Retinal pigment epithelial cell (primary cell): Measurements from ENCODE around the gene FKBP14.

Source experiments
- DNase-seq: peaks from one replicate; pipeline ENCODE4 v3.0.0-alpha.2; 2010; ENCODE audit warnings: low read depth
- H3K4me3 ChIP-seq: 2 replicates; pipeline ENCODE4 v1.5.1; 2011; ENCODE audit warnings: mild to moderate bottlenecking, low read length, control low read depth, moderate library complexity
- CTCF ChIP-seq: conservative IDR thresholded peaks from 2 replicates; pipeline ENCODE4 v1.5.1; 2011; ENCODE audit warnings: low read depth, low read length, control low read depth, inconsistent platforms

The FKBP14 gene

GRCh38 chr7:30018451-30018850 is 8.1 kb downstream of the FKBP14 start:
- no peak overlapping the region for H3K4me3 ChIP-seq
- DNase-seq, result no peak
- TF ChIP-seq CTCF, result no peak

GRCh38 chr7:30012757-30013156 is 13.7 kb downstream of the FKBP14 start:
- no peak overlapping the region for H3K4me3 ChIP-seq
- no peak for DNase-seq
- no peak for TF ChIP-seq CTCF

DNA sequence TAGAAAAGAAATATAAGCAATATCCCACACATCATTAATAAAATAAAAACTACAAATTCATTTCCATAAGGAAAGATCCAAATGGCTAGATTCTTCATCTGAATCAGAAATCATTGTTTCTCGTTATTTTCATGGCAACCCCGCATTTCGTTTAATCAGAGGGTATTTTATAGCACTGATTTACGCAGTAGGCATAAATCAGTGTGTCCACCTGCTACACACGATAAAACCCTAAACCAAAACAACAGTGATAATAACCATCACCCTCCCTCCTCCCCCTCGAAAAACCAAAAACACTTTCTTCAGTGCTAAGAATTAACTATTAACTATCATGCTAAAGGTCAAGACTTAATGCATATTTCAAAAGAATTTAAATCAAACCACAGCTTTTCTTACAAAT is 16.5 kb downstream of the FKBP14 start:
- DNase-seq, result no peak
- no peak for TF ChIP-seq CTCF
- no peak overlapping the region for H3K4me3 ChIP-seq

GRCh38 chr7:30005464-30005863 is 21.0 kb downstream of the FKBP14 start:
- DNase-seq, result no peak
- TF ChIP-seq CTCF, result no peak
- no peak overlapping the region for H3K4me3 ChIP-seq

GRCh38 chr7:30003098-30003497 is 23.4 kb downstream of the FKBP14 start:
- TF ChIP-seq CTCF, result no peak
- H3K4me3 ChIP-seq, result no peak overlapping the region
- DNase-seq, result no peak

DNA sequence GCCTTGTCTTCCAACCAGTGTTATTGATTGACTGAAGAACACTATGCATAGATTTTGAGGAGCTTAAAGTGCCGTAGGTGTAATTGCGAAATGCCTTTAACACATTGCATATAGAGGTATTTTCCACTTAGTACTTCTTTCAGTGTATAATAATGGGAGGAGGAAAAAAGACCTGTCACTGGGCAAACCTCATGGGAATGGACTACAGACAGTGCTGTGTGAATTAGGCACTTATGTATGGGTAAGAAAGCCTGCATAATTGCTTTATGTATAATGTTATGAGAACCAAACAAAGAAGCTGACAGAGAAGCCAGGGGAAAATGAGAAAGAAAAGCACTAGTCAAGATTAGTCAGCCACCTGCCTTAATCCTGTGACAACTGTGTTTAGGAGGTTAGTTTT is 24.5 kb downstream of the FKBP14 start:
- no peak for TF ChIP-seq CTCF
- no peak for DNase-seq
- H3K4me3 ChIP-seq, result no peak overlapping the region

GRCh38 chr7:29998489-29998888 is 28.0 kb downstream of the FKBP14 start:
- DNase-seq, result no peak
- no peak overlapping the region for H3K4me3 ChIP-seq
- TF ChIP-seq CTCF, result no peak
